ENCODE results near the gene GLI1. TPM values are rescaled to one million over a fixed set of nuclear protein-coding genes. Genes with fewer than 3 reads are reported as not detected.

Gene GLI1
- total RNA-seq, 1 experiment from 2014 or later, result 6.4 TPM

- peaks cover 7 to 18% of the 10 kb centered on the region in 2 experiments for H3K36me3 ChIP-seq (ENCODE audit: control insufficient read depth in 1 of 2, insufficient read depth in 2 of 2, low read length in 2 of 2)
- TF ChIP-seq ATF3 (IDR thresholded peaks at IDR 0.05), result no peak
- no peak for TF ChIP-seq SP1 (IDR thresholded peaks at IDR 0.05; ENCODE audit: low read depth)
- TF ChIP-seq TCF7L2 (IDR thresholded peaks at IDR 0.05; ENCODE audit: borderline replicate concordance, extremely low read depth, insufficient read depth, insufficient read length), result no peak
- no peak for TF ChIP-seq CEBPB (IDR thresholded peaks at IDR 0.05; ENCODE audit: low read depth)
- TF ChIP-seq YY1 (IDR thresholded peaks at IDR 0.05; ENCODE audit: extremely low read depth, insufficient replicate concordance, low read depth, low read length), result no peak
- no peak for TF ChIP-seq EZH2phosphoT487 (IDR thresholded peaks at IDR 0.05; ENCODE audit: borderline replicate concordance)
- no peak for TF ChIP-seq SIN3A (IDR thresholded peaks at IDR 0.05; ENCODE audit: low read depth)
- TF ChIP-seq FOSL1 (IDR thresholded peaks at IDR 0.05; ENCODE audit: low read depth), result no peak
- no peak for TF ChIP-seq ZNF274 (IDR thresholded peaks at IDR 0.05; ENCODE audit: low read depth, low read length)
- TF ChIP-seq MAX (IDR thresholded peaks at IDR 0.05), result no peak
- no peak for TF ChIP-seq POLR2AphosphoS5 (IDR thresholded peaks at IDR 0.05; ENCODE audit: low read depth, low read length)
- TF ChIP-seq EGR1 (IDR thresholded peaks at IDR 0.05; ENCODE audit: low read depth), result no peak
- no peak for TF ChIP-seq ELF1 (IDR thresholded peaks at IDR 0.05; ENCODE audit: borderline replicate concordance, low read depth)
- intact Hi-C loops (cut with micrococcal nuclease), result loop anchor here (2.0 kb wide), 1 partner anchor 27 kb away; the partner anchor contains the start of gene GLI1
- H3K9me3 ChIP-seq (ENCODE audit: control insufficient read depth in 1 of 2, insufficient read depth in 1 of 2, low read depth in 1 of 2, low read length in 2 of 2), result no peaks in the 10 kb centered on the region
- H3K9ac ChIP-seq (ENCODE audit: low read length), result no peak overlapping the region
- POLR2A ChIA-PET, result interaction anchor here (0.8 kb wide), 1 partner anchor 30 kb away, joined by 3 read pairs; the partner anchor contains the start of gene INHBE
- RAD21 ChIA-PET (ENCODE audit: low non-redundant PET in 1 of 2, low total read pairs in 2 of 2, uncharacterized antibody in 2 of 2, unreplicated experiment in 2 of 2), result no interaction called here
- CTCF ChIA-PET, result interaction anchor here (0.8 kb wide), 1 partner anchor 27 kb away, joined by 3 read pairs; no protein-coding TSS in a partner anchor
- H3K27ac ChIP-seq (ENCODE audit: low read depth, low read length), result no peak overlapping the region
- peaks cover 4 to 14% of the 10 kb centered on the region in 2 experiments; a peak in 3 of 4 replicates for H3K4me1 ChIP-seq (ENCODE audit: control insufficient read depth in 1 of 2, insufficient read depth in 2 of 2, low read length in 2 of 2)
- H3K27me3 ChIP-seq (ENCODE audit: insufficient read depth, low read length), result peaks cover 7% of the 10 kb centered on the region
- H3K79me2 ChIP-seq (ENCODE audit: insufficient read depth, low read length), result peaks cover 27% of the 10 kb centered on the region
- H3K9me2 ChIP-seq (ENCODE audit: insufficient read depth), result no peaks in the 10 kb centered on the region
- H4K20me1 ChIP-seq (ENCODE audit: insufficient read depth), result no peaks in the 10 kb centered on the region
- BruUV-seq (replicated peaks), result no TSS peak
- no peak for DNase-seq (ENCODE audit: low read depth, low spot score)
- no peak overlapping the region for H3K4me2 ChIP-seq (ENCODE audit: low read length)
- H2AFZ ChIP-seq (ENCODE audit: low read depth, low read length, poor library complexity, severe bottlenecking), result no peak overlapping the region
- ATAC-seq, result no peak
- H3K4me3 ChIP-seq (replicated peaks in 1 of 2; ENCODE audit: low read depth in 1 of 2, low read length in 2 of 2), result no peak overlapping the region
These were observed 26.1 kb downstream of the GLI1 start for GRCh38 chr12:57485695-57486094.

All from HCT116 (cell line).